GM23248 (cell line): Measurements from ENCODE around the gene KIRREL2.
"Not testable (repeated sequence)": the region's sequence is repeated elsewhere in the genome, so short reads cannot be mapped to it uniquely, and the experiment has no call there.

Source experiments
- EZH2 ChIP-seq: fragments of 200-600 bp; sonication (generic); IDR thresholded peaks from 2 replicates; pipeline ENCODE4 v1.6.1; 2018; ENCODE audit warnings: antibody characterized with exemption, mild to moderate bottlenecking; ENCODE audit not compliant: insufficient read depth, poor library complexity, severe bottlenecking
- EZH2phosphoT487 ChIP-seq: fragments of 200-600 bp; sonication (generic); IDR thresholded peaks from 2 replicates; pipeline ENCODE4 v1.6.1; 2018; ENCODE audit warnings: antibody characterized with exemption, moderate library complexity, mild to moderate bottlenecking, low read depth; ENCODE audit not compliant: insufficient read depth

- TF ChIP-seq EZH2phosphoT487, EZH2: not testable (repeated sequence)
These were observed 53.6 kb downstream of the KIRREL2 start for GRCh38 chr19:35910355-35910754.
